GM23338 (cell line): ENCODE measurements around the gene FMN1. TPM values are rescaled to one million over a fixed set of nuclear protein-coding genes. Genes with fewer than 3 reads are reported as not detected.

Source experiments
- ATAC-seq: fragments of 200-7000 bp; cut with Tn5 transposase; 3 replicates; pipeline ENCODE4 v1.9.1; 2020
- DNase-seq: peaks from one replicate; pipeline ENCODE4 v3.0.0-alpha.2; 2015; ENCODE audit warnings: low spot score
- H2AFZ ChIP-seq: fragments of 200-600 bp; sonication (generic); 2 replicates; pipeline ENCODE4 v1.8.0; 2016; ENCODE audit warnings: antibody characterized with exemption, mild to moderate bottlenecking, moderate library complexity
- H3F3A ChIP-seq: fragments of 200-600 bp; sonication (generic); replicated peaks from 2 replicates; pipeline ENCODE4 v1.8.0; 2017; ENCODE audit warnings: antibody characterized with exemption, mixed run types, low read depth
- H3K27ac ChIP-seq: fragments of 200-600 bp; sonication (generic); 2 replicates; pipeline ENCODE4 v1.6.1; 2016; ENCODE audit warnings: low read depth
- H3K27me3 ChIP-seq: fragments of 200-600 bp; sonication (generic); 2 replicates; pipeline ENCODE4 v1.8.0; 2016; ENCODE audit warnings: mild to moderate bottlenecking, mixed run types, moderate library complexity; ENCODE audit not compliant: insufficient read depth
- H3K36me3 ChIP-seq: fragments of 200-600 bp; sonication (generic); 2 replicates; pipeline ENCODE4 v1.8.0; 2016; ENCODE audit warnings: mild to moderate bottlenecking; ENCODE audit not compliant: insufficient read depth
- H3K4me1 ChIP-seq: fragments of 200-600 bp; sonication (generic); 2 replicates; pipeline ENCODE4 v1.8.0; 2016; ENCODE audit warnings: mild to moderate bottlenecking, moderate library complexity; ENCODE audit not compliant: insufficient read depth
- H3K4me2 ChIP-seq: fragments of 200-600 bp; sonication (generic); 2 replicates; pipeline ENCODE4 v1.7.1; 2017; ENCODE audit warnings: mixed run types
- H3K4me3 ChIP-seq: fragments of 200-600 bp; sonication (generic); 2 replicates; pipeline ENCODE4 v1.6.1; 2016; ENCODE audit warnings: mixed run types
- H3K79me2 ChIP-seq: fragments of 200-600 bp; sonication (generic); replicated peaks from 2 replicates; pipeline ENCODE4 v1.8.0; 2017; ENCODE audit warnings: mild to moderate bottlenecking; ENCODE audit not compliant: insufficient read depth
- H3K9me2 ChIP-seq: fragments of 200-600 bp; sonication (generic); 2 replicates; pipeline ENCODE4 v1.8.0; 2017; ENCODE audit not compliant: insufficient read depth
- H4K20me1 ChIP-seq: fragments of 200-600 bp; sonication (generic); replicated peaks from 2 replicates; pipeline ENCODE4 v1.8.0; 2017; ENCODE audit warnings: mild to moderate bottlenecking; ENCODE audit not compliant: insufficient read depth
- H3K27ac Mint-ChIP-seq: 2 replicates; pipeline ENCODE4 v1.8.0; 2020; ENCODE audit warnings: inconsistent platforms, mild to moderate bottlenecking, moderate library complexity, mixed read lengths
- H3K27me3 Mint-ChIP-seq: 3 replicates; pipeline ENCODE4 v1.8.0; 2022; ENCODE audit warnings: low read depth, mild to moderate bottlenecking, moderate library complexity, mixed read lengths, inconsistent platforms; ENCODE audit not compliant: insufficient read depth, poor library complexity
- H3K36me3 Mint-ChIP-seq: 3 replicates; pipeline ENCODE4 v1.8.0; 2021; ENCODE audit warnings: low read depth, mild to moderate bottlenecking, inconsistent platforms, moderate library complexity, mixed read lengths
- H3K4me1 Mint-ChIP-seq: 3 replicates; pipeline ENCODE4 v1.8.0; 2020; ENCODE audit warnings: mild to moderate bottlenecking, inconsistent platforms, mixed read lengths
- H3K4me3 Mint-ChIP-seq: 3 replicates; pipeline ENCODE4 v1.8.0; 2021; ENCODE audit warnings: moderate library complexity, mild to moderate bottlenecking, inconsistent platforms, mixed read lengths
- H3K9me3 Mint-ChIP-seq: 3 replicates; pipeline ENCODE4 v1.8.0; 2020; ENCODE audit warnings: moderate library complexity, mild to moderate bottlenecking, inconsistent platforms, mixed read lengths
- CREB1 ChIP-seq: fragments of 250-450 bp; sonication (Bioruptor Pico); IDR thresholded peaks from 2 replicates; pipeline ENCODE4 v1.5.0; 2020; ENCODE audit warnings: low read depth, mild to moderate bottlenecking, moderate library complexity
- EZH2 ChIP-seq: fragments of 200-600 bp; sonication (generic); IDR thresholded peaks from one replicate; pipeline ENCODE4 v1.8.0; 2017; ENCODE audit warnings: antibody characterized with exemption, mild to moderate bottlenecking, low read depth; ENCODE audit not compliant: unreplicated experiment
- EZH2phosphoT487 ChIP-seq: fragments of 200-600 bp; sonication (generic); IDR thresholded peaks from one replicate; pipeline ENCODE4 v1.8.1; 2018; ENCODE audit warnings: antibody characterized with exemption; ENCODE audit not compliant: unreplicated experiment
- JUNB ChIP-seq: IDR thresholded peaks from one replicate; pipeline ENCODE4 v1.6.1; 2016; ENCODE audit warnings: antibody characterized with exemption; ENCODE audit not compliant: unreplicated experiment
- NANOG ChIP-seq: IDR thresholded peaks from 2 replicates; pipeline ENCODE4 v1.6.1; 2016; ENCODE audit warnings: antibody characterized with exemption, borderline replicate concordance
- STAT1 ChIP-seq: IDR thresholded peaks from one replicate; pipeline ENCODE4 v1.6.1; 2016; ENCODE audit warnings: antibody characterized with exemption; ENCODE audit not compliant: unreplicated experiment
- ZNF114 ChIP-seq: fragments of 250-450 bp; sonication (Bioruptor Pico); IDR thresholded peaks from 2 replicates; pipeline ENCODE4 v1.5.0; 2020; ENCODE audit warnings: mild to moderate bottlenecking, moderate library complexity
- ZNF331 ChIP-seq: fragments of 250-450 bp; sonication (Bioruptor Pico); IDR thresholded peaks from 2 replicates; pipeline ENCODE4 v1.5.0; 2020; ENCODE audit warnings: low read depth, mild to moderate bottlenecking, moderate library complexity
- polyA plus RNA-seq: library from polyadenylated mRNA; unstranded; fragments of >200 nt; fragmentation: Nextera tagmentation; extraction: Ambion mirVana; gene quantifications from 2 replicates; pipeline ENCODE4 v1.2.1, GENCODE V29; 2016
- total RNA-seq: library from RNA; depleted of rRNA; stranded (reverse); fragments of >200 nt; shearing (Covaris generic); gene quantifications from 2 replicates; pipeline ENCODE4 v1.2.3, GENCODE V29; 2014
- TF ChIP-seq, protein P1 (sequence below), 2 experiments: fragments of 200-600 bp in 1 of 2; sonication (generic) in 1 of 2; conservative IDR thresholded peaks; 2 replicates each; pipeline versions ENCODE4 v1.5.1 to v1.6.1; 2016 to 2017; ENCODE audit warnings: antibody characterized with exemption in 2 of 2, low read depth in 2 of 2, mild to moderate bottlenecking in 2 of 2, moderate library complexity in 1 of 2
- TF ChIP-seq, protein P2 (sequence below): fragments of 250-450 bp; sonication (Bioruptor Pico); IDR thresholded peaks from 2 replicates; pipeline ENCODE4 v1.5.0; 2020; ENCODE audit warnings: mild to moderate bottlenecking, moderate library complexity
- TF ChIP-seq, protein P3 (sequence below): IDR thresholded peaks from 2 replicates; pipeline ENCODE4 v1.6.1; 2016; ENCODE audit warnings: antibody characterized with exemption

FMN1 gene
- total and polyA plus RNA-seq, 2 experiments from 2014 or later, result 1.2 to 1.6 TPM

DNA sequence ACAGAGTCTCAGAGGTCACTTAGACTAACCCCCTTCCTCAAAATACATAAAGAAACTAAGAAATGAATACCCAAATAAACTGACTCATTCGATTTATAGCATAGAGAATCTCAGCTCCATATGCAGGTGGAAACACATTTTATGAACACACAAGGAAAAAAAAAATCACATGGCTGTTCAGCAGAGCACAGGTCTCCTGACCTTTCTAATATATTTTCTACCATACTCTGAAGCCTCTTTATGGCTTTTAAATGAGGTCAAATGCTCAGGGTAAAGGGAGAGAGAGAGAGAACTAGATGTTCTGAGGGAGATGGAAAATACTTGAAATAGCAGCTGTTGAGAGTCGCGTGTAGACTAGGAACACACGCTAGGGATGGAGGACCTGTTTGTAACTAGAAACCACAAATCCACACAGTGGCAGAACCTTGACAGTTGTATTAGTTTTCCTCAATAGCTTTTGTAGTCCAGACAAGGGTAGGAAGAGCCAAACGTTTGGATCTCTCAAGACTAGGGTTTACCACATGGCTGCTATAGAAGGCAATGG lies 165.3 kb downstream of the FMN1 start (continued):
- TF ChIP-seq, protein P1, sequence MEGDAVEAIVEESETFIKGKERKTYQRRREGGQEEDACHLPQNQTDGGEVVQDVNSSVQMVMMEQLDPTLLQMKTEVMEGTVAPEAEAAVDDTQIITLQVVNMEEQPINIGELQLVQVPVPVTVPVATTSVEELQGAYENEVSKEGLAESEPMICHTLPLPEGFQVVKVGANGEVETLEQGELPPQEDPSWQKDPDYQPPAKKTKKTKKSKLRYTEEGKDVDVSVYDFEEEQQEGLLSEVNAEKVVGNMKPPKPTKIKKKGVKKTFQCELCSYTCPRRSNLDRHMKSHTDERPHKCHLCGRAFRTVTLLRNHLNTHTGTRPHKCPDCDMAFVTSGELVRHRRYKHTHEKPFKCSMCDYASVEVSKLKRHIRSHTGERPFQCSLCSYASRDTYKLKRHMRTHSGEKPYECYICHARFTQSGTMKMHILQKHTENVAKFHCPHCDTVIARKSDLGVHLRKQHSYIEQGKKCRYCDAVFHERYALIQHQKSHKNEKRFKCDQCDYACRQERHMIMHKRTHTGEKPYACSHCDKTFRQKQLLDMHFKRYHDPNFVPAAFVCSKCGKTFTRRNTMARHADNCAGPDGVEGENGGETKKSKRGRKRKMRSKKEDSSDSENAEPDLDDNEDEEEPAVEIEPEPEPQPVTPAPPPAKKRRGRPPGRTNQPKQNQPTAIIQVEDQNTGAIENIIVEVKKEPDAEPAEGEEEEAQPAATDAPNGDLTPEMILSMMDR (conservative IDR thresholded peaks at IDR 0.05; ENCODE audit: low read depth in 2 of 2), result no peak
- no peak for TF ChIP-seq ZNF114 (CRISPR knock-in tag)
- no peak for TF ChIP-seq JUNB

DNA sequence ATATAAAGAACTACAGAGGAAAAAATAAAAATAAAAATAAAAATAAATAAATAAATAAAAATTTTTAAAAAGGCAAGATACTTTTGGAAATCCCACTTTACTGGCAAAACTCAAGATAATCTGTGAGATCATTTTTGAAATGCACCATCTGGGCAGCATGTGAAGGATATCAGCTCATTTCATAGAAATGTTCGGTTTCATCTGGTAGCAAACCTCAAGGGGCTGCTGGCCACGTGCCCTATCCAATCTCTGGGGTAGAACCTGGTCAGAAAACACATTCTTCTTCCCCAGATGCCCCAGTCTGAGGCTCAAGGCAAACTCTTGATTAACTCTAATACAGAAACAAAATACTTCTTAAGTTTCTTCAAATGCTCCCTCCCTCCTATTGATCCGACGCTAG lies 166.0 kb downstream of the FMN1 start:
- peaks cover 4% of the 10 kb centered on the region; the same call in 1 of the 2 replicates for H3K9me2 ChIP-seq
- H3F3A ChIP-seq, result no peaks in the 10 kb centered on the region
- ATAC-seq (no peak), DNase-seq (no peak)
- Mint-ChIP-seq H3K4me3 (no peak overlapping the region), H3K27ac (no peak overlapping the region), H3K27me3 (no peaks in the 10 kb centered on the region), H3K36me3 (no peaks in the 10 kb centered on the region), H3K9me3 (no peaks in the 10 kb centered on the region), H3K4me1 (peaks cover 2% of the 10 kb centered on the region; the same call in 1 of the 3 replicates)
- H3K4me1 ChIP-seq, result no peaks in the 10 kb centered on the region
- H3K4me3 ChIP-seq, result no peak overlapping the region
- H3K36me3 ChIP-seq, result no peaks in the 10 kb centered on the region
- H4K20me1 ChIP-seq, result no peaks in the 10 kb centered on the region
- H3K4me2 ChIP-seq, result no peak overlapping the region
- no peak overlapping the region for H3K27ac ChIP-seq
- H3K79me2 ChIP-seq, result no peaks in the 10 kb centered on the region
- no peaks in the 10 kb centered on the region for H3K27me3 ChIP-seq
- H2AFZ ChIP-seq, result no peak overlapping the region
- TF ChIP-seq, protein P1 (conservative IDR thresholded peaks at IDR 0.05; ENCODE audit: low read depth in 2 of 2), result no peak
- TF ChIP-seq CREB1 (CRISPR knock-in tag) (no peak), JUNB (no peak), STAT1 (no peak), EZH2phosphoT487 (no peak), NANOG (no peak), EZH2 (no peak), ZNF331 (CRISPR knock-in tag) (no peak), ZNF114 (CRISPR knock-in tag) (no peak)
- TF ChIP-seq, protein P2, sequence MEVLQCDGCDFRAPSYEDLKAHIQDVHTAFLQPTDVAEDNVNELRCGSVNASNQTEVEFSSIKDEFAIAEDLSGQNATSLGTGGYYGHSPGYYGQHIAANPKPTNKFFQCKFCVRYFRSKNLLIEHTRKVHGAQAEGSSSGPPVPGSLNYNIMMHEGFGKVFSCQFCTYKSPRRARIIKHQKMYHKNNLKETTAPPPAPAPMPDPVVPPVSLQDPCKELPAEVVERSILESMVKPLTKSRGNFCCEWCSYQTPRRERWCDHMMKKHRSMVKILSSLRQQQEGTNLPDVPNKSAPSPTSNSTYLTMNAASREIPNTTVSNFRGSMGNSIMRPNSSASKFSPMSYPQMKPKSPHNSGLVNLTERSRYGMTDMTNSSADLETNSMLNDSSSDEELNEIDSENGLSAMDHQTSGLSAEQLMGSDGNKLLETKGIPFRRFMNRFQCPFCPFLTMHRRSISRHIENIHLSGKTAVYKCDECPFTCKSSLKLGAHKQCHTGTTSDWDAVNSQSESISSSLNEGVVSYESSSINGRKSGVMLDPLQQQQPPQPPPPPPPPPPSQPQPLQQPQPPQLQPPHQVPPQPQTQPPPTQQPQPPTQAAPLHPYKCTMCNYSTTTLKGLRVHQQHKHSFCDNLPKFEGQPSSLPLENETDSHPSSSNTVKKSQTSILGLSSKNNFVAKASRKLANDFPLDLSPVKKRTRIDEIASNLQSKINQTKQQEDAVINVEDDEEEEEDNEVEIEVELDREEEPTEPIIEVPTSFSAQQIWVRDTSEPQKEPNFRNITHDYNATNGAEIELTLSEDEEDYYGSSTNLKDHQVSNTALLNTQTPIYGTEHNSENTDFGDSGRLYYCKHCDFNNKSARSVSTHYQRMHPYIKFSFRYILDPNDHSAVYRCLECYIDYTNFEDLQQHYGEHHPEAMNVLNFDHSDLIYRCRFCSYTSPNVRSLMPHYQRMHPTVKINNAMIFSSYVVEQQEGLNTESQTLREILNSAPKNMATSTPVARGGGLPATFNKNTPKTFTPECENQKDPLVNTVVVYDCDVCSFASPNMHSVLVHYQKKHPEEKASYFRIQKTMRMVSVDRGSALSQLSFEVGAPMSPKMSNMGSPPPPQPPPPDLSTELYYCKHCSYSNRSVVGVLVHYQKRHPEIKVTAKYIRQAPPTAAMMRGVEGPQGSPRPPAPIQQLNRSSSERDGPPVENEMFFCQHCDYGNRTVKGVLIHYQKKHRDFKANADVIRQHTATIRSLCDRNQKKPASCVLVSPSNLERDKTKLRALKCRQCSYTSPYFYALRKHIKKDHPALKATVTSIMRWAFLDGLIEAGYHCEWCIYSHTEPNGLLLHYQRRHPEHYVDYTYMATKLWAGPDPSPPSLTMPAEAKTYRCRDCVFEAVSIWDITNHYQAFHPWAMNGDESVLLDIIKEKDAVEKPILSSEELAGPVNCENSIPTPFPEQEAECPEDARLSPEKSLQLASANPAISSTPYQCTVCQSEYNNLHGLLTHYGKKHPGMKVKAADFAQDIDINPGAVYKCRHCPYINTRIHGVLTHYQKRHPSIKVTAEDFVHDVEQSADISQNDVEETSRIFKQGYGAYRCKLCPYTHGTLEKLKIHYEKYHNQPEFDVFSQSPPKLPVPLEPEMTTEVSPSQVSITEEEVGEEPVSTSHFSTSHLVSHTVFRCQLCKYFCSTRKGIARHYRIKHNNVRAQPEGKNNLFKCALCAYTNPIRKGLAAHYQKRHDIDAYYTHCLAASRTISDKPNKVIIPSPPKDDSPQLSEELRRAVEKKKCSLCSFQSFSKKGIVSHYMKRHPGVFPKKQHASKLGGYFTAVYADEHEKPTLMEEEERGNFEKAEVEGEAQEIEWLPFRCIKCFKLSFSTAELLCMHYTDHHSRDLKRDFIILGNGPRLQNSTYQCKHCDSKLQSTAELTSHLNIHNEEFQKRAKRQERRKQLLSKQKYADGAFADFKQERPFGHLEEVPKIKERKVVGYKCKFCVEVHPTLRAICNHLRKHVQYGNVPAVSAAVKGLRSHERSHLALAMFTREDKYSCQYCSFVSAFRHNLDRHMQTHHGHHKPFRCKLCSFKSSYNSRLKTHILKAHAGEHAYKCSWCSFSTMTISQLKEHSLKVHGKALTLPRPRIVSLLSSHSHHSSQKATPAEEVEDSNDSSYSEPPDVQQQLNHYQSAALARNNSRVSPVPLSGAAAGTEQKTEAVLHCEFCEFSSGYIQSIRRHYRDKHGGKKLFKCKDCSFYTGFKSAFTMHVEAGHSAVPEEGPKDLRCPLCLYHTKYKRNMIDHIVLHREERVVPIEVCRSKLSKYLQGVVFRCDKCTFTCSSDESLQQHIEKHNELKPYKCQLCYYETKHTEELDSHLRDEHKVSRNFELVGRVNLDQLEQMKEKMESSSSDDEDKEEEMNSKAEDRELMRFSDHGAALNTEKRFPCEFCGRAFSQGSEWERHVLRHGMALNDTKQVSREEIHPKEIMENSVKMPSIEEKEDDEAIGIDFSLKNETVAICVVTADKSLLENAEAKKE (CRISPR knock-in tag), result no peak
- TF ChIP-seq, protein P3, sequence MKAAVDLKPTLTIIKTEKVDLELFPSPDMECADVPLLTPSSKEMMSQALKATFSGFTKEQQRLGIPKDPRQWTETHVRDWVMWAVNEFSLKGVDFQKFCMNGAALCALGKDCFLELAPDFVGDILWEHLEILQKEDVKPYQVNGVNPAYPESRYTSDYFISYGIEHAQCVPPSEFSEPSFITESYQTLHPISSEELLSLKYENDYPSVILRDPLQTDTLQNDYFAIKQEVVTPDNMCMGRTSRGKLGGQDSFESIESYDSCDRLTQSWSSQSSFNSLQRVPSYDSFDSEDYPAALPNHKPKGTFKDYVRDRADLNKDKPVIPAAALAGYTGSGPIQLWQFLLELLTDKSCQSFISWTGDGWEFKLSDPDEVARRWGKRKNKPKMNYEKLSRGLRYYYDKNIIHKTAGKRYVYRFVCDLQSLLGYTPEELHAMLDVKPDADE, result no peak
